ENCODE data around the gene RCOR1.
"Not testable (repeated sequence)": the region's sequence is repeated elsewhere in the genome, so short reads cannot be mapped to it uniquely, and the experiment has no call there.

RCOR1 gene

DNA sequence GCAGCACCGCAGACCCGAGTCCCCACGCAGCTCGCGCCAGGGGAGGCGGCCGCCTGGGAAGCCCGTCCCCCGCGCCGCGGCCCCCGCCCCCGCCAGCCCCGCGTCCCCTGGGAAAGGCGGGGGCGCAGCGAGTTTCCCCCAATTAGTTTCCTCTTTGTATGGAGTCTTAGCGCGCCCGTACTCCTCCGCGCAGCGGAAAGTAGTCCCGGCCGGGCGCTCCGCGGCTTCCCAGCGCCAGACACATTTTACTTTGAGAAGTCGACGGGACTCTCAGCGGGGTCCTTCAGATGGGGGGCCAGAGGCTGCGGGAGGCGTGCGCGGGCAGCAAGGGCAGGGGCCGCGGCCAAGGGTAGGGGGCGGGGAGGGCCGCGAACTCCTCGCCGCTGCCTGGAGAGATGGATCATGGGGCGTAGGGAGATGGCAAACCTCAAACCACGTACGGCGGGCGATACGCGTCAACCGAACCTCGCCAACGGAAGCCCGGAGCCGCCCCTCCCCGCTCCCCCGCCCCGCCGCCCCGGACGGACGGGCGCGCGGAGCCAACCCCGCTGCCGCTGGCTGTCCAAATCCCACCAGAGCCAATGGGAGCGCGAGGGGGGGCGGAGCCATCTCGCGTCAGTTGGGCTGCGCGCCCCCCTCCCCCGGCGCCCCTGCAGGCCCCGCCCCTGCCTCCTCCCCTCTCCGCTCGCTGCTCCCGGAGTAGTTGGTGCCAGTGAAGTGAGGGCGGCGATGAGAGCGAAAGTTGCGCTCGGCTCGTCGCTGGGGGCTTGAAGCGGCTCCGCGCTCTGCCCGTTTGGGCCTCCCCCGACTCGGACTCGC lies at the start of gene RCOR1:
Gene RCOR1, plus strand, starts transcription at position 706 of the 819 bp plus-strand sequence. CDS start 238 bp downstream, outside the sequence.
- peak; percentile 99 for DNase-seq

DNA sequence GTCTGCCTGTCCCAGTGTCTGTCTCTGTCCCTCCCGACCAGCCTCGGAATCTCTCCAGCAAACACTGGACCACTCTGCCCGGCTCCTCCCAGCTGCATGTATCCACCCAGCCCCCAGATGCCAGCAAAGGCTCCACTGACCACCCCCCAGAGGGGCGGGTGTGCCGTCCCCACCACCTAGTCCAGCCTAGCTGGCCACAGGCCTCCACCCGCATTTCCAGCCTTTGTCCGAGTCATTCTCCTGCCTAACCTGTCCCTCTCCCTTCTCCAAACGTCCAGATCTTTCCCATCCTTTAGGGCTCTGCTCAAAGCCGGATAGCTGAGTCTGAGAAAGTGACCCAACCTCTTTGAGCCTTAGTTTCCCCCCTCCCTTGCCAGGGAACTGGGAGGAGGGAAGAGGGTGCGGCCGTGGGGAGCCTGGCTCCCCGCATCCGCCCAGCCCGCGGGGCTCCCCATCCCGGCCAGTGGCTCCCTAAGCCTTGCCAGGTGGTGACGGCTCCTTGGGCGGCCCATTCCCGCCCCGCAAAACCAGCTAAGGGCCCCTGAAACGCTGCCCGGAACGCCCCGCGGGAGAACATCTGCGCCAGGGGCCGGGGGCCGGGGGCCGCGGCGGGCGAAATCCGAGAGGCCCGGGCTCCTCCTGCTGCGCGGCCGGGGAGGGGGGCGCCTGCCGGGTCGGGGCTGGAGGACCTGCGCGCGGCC lies 48.3 kb upstream of the RCOR1 start:
- DNase-seq, result no peak

DNA sequence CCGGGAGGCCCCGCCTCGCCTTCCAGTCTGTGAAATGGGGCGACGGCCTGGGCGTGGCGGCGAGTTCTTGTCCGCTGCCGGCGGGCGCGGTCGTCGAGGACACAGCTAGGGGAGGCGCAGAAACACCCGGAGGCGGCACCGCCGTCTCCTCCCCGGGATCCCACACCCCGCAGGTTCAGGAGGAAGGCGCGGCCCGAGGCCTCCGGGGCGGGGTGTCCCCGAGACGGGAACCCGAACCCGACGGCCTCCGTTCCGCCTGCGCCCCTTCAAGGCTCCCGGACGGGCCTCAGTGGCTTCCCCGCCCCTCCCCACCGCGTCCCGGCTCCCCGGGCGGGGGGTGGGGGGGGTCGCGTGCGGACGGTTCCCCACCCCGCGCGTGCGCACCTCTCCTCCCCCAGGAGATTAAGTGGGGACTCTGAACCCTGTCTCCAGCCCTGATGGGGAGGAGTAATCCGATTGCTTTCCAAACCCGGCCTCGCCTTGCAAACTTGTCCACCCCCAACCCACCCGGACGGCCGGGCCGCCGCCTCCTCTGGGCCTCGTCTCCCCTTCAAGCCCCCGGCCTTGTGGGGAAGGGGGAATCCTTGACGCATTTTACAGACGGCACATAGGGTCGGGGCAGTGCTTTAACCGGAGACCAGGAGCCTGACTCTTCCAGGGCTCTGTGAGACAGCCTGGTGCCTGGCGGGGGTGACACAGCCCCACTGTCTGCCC lies 47.5 kb upstream of the RCOR1 start:
- DNase-seq, result peak; percentile 28

DNA sequence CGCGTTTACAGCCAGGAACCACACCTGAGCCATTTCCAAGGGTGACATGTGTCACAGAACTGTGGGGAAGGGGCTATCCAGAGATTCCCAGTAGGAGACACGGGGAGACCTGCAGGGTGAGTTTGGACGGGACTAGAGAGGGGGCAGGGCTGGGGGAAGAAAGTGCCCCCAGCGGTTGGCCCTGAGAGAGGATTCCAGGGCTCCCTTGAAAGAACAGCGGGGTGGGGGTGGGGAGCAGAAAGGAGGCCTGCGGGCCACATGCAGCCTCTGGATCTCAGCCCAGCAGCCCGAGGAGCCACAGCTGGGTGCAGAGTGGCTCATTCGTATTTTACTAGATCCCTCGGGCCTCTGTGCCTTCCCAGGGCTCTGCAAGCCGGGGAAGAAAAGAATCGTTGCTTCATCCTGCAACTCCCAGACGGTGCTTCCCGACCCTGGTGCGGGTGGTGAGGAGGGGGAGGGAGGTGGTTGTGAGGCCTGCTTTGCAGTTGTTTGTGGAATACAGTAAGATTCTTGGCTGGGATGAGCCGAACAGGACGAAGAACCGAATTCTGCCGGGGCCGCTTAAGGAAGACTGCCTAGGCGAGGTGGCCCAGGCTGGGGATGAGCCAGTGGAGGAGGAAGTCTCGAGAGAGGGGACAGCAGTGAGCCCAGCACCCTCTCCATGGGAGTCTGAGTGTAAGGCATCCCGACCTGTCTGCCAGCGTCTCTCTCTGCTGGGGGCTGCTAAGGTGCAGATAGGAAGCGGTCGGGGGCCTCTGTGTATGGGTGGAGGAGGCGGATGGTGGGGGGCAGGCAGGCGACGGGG lies 46.8 kb upstream of the RCOR1 start:
- no peak for DNase-seq

DNA sequence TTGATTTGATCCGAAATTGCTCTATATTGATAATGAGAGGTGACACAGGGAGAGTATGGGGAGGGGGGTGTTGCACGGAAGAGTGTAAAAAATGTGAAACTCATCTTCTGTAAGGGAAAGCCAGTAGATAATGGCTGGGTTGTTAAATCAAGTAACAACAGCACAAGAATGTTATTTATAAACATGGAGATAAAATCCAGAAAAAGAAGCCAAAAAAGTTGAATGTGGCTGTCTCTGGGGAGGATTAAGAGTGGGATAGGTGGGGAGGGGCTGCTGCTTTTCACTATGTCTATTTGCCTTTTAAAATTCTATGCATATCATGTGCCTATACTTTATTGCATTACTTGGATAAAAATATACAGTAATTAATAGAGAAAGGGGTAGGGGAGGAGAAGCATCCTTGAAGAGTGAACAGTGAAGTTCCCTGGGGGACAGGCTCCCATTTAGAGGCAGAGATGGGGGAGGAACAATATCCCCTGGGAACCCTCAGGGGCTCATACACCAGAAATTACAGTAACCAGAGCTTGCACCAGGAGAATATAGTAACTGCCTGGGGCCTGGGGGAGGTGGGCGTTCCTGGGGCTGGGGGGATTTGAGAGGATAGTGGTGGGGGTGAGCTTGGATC lies 43.7 kb upstream of the RCOR1 start:
- DNase-seq, result no peak

DNA sequence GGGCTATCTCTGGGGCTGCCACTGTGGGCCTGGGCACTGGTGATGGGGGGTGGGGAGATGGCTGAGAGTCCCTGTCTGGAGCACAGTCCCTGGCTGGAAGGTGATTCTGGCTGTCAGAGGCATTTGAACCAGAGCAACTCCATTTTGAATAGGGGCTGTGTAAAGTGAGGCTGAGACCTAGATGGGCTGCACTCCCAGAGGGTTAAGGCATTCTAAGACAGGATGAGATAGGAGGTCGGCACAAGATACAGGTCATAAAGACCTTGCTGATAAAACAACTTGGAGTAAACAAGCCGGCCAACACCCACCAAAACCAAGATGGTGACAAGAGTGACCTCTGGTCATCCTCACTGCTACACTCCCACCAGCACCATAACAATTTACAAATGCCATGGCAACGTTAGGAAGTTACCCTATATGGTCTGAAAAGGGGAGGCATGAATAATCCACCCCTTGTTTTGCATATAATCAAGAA lies 41.5 kb upstream of the RCOR1 start:
- not testable (repeated sequence) for DNase-seq

DNA sequence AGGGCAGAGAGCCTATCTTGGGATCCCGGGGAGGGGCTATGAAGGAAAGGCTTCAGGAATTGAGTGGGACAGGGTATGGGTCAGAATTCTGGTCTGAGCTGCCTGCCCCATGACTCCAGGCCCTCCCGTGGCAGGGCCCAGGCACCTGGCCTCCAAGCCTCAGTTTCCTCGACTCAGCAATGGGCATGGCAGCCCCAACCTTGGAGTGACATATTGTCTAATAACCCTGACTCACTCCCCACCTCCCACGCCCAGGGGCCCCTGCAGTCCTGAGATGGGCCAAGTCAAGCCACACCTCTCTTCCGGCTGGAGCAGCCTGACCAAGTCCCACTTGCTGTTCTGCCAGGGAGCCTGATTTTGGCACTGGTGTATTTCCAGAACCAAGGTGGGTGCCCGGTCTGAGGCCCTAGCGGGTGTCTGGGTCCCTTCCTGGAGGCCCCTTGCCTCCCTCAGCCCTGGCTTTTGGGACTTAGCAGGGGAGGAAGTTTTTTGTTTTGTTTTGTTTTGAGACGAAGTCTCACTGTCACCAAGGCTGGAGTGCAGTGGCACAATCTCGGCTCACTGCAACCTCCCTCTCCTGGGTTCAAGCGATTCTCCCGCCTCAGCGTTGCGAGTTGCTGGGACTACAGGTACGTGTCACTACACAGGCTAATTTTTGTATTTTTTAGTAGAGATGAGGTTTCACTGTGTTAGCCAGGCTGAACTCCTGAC lies 40.3 kb upstream of the RCOR1 start:
- no peak for DNase-seq

DNA sequence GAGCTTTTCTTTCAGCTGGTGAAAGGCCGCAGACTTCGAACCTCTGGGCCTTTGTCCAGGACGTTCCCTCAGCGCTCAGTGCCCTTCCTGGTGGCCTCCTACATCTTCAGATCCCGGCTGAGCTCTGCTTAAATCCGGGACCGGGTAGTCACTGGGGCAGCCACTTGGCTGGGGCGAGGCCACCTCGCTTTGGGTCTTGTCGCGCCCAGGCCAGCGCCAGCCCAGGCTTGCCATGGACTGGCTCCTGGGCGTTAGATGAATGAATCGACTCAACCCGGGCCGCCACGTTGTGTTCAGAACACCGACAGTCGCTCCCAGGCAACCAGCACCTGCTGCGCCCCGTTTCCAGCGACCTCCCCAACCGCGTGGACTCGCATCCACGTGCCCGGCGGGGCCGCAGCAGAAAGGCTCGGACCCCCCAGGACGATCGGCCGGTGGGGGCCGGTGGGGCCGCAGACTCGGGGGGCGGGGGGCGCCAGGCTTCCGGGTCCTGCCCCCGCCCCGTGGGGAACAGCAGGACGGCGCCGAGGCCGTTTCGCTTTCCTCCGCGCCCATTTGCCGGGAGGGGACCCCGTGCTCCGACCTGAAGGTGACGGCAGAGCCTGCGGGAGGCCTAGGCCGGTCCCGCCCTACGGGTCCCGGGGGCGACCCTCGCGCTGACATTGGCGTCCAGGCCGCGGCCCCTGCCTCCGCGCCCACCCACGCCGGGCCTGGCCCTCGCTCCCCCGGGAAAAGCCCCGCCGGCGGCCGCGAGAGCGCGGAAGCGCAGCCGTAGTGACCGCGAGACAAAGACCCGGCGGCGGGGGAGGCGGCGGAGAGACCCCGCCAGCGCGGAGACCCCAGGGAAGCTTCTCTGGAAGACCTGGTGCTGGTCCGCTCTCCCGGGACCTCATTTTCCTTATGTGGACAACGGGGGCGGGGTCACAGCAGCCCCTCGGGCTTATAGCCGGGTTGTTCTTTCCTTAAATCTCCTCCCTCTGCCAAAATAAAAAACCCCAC lies 37.3 kb upstream of the RCOR1 start:
- DNase-seq, result peak; percentile 72

DNA sequence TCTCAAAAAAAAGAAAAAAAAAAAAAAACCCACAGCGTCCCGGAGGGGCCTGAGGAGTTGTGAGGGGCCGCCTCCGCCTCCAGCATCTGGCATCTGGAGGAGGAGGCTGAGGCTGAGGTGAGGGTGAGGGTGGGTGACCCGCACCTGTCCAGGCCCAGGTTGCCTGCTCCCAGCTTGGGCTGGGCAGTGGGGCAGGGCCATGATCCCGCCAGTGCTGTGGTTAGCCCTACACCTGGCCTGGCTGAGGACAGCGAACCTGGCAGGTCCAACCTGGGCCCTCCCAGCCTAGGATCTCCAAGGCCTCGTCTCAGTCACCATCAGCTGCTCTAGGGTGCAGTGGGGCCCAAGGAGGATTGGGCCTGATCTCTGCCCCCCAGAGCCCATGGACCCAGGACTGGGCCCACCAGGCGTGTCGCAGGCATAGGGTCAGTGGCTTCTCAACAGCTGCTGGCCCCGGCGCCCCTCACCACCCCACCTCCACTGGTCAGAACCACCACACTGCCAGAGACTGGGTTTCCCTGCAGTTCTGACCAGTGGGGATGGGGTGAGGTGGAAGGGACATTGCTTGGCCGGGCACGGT lies 36.3 kb upstream of the RCOR1 start:
- DNase-seq, result no peak

DNA sequence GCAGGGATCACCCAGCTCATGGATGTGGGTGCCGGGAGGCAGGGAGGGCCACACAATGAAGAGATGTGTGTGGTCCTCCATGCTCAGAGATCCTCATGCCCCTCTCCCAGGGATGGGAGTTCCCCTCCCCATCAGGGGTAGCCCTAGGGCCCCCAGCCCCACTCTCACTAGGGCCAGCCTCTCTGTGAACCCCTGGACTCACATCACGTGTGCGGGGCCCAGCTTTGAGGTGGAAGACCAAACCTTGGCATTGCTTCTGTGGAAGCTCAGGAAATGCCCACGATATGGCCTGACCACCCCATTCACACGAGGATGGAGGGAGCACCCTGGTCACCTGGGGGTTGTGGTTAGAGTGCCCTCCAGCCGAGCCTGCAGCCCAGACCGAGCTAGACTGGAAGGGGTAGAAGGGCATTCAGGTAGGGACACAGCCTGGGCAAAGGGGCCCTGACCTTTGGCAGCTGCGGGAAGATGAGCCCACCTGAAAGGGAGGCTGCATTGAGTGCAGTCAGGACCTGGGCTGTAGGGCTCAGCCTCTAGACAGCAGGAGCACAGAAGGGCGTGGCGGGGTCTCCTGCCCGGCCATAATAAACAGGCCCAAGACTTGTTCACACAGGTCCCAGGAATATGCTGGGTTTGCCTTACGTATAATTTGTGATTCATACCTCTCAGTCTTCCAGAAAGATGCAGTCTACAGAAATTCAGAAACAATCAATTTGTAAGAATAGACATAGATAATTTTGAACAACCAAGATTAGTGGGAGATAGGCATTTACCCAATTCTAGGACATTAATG lies 34.8 kb upstream of the RCOR1 start:
- DNase-seq, result no peak

DNA sequence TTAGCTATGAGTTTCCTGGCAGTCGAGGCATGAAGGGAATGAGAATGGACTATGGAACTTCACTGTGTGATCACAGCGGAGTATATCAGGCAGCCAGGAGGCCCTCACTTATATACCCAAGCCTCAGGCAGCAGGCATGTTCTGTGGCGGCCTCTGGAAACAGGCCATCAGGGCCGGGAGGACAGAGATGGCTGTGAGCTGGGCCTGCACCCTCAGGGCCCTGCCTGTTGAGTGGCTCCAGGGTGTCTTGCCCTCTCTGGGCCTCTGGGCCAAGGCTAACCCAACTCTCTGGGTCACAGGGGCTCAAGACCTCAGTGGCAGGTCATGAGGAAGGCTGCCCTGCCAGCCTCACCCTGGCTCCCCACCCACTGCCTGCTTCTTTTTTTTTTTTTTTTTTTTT lies 33.9 kb upstream of the RCOR1 start:
- DNase-seq, result no peak

DNA sequence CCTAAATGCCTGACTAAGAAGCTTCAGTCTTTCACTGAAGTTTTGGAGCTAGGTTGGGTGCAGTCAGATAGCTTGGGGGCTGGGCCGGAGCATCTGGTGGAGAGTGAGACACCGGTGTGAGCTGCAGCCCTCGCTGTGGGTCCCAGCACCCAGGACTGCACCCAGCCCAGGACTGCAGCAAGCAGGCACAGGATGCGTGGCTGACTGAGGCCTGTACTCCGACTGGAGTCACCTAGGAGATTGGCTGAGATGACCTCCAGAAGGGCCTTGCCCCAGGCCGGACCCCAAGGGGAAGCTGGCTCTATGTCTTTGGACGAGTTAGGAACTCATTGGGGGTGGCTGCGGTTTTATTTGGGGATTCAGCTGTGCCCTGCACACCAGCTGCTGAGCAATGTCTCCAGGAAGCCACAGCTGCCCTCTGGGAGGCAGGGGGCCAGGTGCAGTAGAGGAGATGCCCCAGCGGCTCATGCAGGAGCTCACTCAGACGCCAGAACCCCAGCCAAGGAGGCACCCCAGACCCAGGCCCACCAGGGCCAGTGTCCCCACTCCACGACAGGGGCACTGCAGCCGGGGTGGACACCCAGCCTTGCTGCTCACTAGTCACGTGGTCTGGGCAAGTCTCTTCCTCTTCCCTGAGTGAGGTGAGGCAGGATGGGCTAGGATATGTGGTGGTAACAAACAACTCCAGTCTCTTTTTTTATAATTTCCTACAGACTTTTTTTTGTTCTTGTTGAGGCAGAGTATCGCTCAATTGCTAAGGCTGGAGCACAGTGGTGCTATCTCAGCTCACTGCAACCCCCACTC lies 31.8 kb upstream of the RCOR1 start:
- no peak for DNase-seq

DNA sequence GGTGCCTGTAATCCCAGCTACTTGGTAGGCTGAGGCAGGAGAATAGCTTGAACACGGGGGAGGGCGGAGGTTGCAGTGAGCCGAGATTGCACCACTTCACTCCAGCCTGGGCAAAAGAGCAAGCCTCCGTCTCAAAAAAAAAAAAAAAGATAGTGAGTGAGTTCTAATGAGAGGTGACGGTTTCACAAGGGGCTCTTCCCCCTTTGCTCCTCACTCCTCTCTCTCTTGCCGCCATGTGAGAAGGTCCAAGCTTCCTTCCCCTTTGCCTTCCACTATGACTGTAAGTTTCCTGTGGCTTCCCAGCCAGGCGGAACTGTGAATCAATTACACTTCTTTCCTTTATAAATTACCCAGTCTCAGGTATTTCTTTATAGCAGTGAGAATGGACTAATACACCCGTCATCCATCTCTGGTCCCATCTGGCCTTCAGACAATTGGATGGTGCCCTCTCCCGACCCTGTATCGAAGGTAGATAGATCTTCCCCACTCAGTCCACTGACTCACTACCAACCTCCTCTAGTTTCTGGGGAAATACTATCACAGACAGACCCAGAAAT lies 27.0 kb upstream of the RCOR1 start:
- DNase-seq, result no peak

DNA sequence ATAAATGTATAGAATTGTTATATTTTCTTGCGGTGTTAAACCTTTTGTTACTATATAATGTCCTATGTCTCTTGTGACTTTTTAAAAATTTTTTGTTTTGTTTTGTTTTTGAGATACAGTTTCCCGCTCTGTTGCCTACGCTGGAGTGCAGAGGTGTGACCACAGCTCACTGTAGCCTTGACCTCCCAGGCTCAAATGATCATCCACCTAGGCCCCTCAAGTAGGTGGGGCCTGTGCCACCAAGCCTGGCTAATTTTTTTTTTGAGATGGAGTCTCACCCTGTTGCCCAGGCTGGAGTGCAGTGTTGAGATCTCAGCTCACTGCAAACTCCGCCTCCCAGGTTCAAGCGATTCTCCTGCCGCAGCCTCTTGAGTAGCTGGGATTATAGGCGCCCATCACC lies 26.5 kb upstream of the RCOR1 start:
- DNase-seq, result no peak

DNA sequence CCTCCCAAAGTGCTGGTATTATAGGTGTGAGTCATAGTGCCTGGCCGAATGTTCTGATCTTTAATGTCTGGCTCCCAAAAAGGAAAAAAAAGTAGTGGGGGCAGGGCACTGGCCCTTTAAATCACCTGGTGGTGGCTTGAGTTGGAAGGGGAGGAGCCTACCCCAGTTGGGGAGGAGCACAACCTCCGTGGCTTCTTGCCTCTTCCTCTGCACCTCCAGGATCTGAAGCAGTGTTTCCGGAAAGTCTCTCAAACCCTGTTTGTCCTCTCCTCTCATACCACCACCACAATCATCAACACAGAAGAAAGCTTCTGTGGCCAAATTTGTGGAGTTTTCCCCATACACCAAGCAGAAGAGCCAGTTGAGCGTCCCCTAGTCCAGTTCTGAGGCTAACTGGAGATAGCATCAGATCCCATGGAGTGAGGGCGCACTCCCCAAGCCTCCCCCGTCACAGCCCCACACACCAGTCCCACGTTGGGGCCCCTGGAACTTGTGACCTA lies 24.3 kb upstream of the RCOR1 start:
- DNase-seq, result peak; percentile 82

DNA sequence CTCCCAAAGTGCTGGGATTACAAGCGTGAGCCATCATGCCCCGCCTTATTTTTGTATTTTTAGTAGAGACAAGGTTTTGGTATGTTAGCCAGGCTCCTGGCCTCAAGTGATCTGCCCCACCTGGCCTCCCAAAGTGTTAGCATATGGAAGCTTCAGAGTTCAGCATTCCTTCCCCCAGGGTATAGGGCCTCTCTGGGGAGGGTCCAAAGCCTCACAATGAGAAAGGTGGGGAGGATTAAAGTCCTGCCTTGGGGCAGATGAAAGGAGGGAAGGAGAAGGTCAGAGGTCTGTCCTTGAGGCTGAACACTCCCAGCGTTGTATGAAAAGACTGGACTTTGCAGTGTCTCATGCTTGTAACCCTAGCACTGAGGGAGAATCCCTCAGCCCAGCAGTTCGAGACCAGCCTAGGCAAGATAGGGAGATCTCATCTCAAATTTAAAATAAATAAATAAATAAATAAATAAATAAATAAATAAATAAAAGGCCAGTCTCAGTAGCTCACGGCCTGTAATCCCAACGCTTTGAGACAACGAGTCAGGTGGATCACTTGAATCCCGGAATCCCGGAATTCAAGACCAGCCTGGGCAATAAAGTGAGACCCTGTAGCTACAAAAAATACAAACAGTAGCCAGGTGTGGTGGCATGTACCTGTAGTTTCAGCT lies 22.0 kb upstream of the RCOR1 start:
- no peak for DNase-seq

DNA sequence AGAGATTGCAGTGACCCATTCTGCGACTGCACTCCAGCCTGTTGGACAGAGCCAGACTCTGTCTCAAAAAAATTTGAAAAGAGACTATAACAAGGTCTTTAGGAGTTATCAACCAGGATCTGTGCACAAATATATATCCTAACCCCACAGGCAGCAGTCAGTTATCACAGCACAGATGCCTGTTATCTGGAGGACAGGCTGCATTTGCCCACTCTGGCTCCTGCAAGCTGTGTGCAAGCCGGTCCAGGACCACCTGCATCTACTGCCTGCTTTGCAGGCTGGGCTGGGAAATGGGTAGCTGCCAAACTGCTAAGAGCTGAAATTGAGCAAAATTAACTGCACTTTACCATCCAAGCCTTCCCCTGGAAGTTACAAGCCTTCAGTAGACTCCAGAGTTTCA lies 21.4 kb upstream of the RCOR1 start:
- DNase-seq, result no peak

Measured in CD4-positive, alpha-beta T cell treated with Interleukin-6 for 4 hours (primary cell).